SKM-1 treated with dmso at 0.1 percent for 144 hours (cell line): Measurements from ENCODE around the gene ZNF280A.

Experiments used
- DNase-seq: peaks from one replicate; lab custom pipeline; 2025; ENCODE audit not compliant: unreplicated experiment; lab: John Stamatoyannopoulos, UW

Gene ZNF280A, protein sequence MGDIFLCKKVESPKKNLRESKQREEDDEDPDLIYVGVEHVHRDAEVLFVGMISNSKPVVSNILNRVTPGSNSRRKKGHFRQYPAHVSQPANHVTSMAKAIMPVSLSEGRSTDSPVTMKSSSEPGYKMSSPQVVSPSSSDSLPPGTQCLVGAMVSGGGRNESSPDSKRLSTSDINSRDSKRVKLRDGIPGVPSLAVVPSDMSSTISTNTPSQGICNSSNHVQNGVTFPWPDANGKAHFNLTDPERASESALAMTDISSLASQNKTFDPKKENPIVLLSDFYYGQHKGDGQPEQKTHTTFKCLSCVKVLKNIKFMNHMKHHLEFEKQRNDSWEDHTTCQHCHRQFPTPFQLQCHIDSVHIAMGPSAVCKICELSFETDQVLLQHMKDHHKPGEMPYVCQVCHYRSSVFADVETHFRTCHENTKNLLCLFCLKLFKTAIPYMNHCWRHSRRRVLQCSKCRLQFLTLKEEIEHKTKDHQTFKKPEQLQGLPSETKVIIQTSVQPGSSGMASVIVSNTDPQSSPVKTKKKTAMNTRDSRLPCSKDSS

DNA sequence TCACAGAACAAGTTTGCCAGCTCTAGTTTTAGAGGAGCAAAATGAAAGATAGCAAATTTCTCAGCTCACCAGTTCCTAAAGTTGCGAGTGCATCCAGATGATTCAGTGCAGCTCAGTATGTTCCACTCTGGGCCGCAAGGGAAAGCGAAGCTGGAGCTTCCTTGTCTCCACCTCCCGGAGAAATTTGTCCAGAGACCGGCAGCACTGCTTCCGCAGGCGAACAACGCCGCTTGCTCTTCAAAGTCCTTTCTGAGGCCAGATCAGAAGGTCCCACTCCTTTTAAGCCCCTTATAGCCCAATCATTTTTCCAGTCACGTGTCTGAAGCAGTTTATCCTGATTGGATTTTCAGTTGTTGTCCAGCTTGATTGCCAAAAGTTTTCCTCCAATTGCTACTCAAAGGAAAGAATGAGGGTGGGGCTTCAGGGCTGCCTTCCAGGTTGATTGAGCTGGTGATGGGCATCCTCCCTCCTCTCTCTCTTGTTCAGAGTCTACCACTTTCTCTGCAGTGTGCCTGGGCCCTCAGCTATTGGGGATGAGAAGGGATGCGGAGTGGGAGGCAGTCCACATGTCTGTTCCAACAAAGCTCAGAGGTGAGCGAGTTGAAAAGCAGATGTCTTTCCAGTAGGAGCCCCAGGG, at the start of gene ZNF280A:
TSS of gene ZNF280A (minus strand) at position 251 of the 637 bp plus-strand sequence. CDS start 4,640 bp downstream, outside the sequence.
- DNase-seq, result no peak

DNA sequence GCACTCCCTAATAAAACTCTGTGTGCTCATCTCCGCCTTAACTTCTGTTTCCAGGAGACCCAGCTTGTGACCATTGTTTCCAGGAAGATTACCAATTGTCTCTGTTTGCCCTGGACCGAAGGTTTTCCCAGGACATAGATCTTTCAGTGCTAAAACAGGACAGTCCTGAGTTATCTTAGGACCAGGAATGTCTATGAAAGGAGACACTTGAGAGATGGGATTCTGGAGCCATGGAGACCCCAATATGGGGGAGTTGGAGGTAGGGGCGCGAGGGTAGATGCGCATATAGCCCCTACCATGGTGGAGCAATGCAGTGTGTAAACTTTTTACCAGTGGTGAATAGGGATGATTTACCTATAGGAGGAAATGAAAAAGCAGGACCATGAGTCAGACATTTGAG, 49.1 kb upstream of the ZNF280A start:
- no peak for DNase-seq

DNA sequence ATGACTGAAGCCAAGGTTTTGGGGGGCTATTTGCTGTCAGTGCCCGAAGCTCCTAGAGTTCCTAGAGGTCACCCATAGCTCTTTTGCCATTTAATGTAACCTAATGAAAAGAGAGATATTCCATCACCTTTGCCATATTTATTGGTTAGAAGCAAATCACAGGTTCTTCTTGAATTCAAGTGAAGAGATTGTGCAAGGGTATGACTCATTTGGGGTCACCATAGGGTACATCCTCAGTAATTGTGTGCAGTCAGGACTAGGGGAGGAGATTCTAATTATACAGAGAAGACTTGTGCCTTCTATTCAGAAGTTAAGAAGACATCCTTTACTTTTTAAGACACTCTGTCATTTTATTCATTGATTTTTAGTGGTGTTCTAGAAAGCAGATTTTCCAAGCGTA, 45.9 kb upstream of the ZNF280A start:
- DNase-seq, result peak; percentile 8

DNA sequence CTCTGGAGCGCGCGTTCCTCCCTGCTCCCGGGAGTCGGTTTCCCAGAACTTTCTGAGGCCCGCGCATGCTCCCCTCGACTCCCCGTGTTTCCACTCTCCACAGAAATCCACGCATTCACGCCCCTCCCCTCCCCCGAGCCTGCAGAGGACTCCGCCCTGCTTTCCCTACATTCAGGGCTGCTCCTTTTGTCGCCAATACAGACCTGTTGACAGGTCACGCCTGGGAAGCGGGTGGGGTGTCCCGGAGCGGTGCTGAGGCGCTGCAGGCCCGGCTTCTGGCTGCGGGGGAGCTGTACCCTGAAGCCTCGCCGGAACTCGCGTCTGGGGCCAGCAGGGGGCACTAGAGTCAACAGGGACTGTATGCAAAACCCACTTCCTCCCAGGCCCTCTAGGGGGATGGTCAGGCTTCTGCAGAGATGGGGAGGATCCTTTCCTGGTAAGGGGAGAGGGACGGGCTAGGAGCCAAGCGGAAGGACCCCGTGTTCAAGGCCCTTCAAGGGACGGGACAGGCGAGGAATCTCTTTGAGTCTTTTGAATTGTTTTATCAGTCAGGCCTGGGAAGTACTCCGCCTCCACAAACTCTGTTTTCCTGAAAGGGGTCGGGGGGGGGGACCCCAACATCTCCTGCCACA, 39.0 kb upstream of the ZNF280A start, which contains the start of gene PRAME:
TSS of gene PRAME (minus strand) at position 294 of the 632 bp plus-strand sequence. CDS start 2,433 bp downstream, outside the sequence.
- peak; percentile 89 for DNase-seq

DNA sequence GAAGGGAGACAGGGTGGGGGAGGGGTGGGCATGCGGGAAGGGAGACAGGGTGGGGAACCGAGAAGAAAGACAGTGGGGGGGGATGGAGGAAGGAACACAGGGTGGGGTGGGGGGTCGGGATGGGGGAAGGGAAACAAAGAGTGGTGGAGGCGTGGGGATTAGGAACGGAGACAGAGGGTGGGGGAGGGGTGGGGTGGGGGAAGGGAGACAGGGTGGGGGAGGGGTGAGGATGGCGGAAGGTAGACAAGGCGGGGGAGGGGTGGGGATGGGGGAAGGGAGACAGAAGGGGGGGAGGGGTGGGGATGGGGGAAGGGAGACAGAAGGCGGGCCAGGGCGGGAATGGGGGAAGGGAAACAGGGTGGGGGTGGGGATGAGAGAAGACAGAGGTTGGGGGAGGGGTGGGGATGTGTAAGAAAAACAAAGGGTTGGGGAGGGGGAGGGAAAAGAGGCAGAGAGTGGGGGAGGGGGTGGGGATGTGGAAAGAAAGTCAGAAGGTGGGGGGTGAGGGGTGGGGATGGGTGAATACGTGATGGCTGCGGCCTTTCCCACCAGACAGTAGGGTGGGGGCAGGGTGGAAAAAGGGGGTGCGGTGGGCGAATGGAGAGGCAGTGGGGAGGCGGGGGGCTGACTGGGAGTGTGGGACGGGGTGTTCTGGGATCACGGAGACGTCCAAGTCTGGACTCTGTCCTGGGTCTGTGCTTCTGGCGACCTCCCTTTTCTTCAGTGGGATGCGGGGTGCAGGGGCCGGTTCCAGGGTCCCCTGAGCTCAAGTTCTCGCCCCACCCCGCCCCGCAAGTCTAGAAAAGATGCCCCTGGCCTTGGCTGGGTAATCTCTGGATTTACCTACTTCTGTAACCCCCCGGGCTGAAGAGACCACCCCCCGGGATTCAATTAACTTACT, 38.3 kb upstream of the ZNF280A start:
- DNase-seq, result no peak

DNA sequence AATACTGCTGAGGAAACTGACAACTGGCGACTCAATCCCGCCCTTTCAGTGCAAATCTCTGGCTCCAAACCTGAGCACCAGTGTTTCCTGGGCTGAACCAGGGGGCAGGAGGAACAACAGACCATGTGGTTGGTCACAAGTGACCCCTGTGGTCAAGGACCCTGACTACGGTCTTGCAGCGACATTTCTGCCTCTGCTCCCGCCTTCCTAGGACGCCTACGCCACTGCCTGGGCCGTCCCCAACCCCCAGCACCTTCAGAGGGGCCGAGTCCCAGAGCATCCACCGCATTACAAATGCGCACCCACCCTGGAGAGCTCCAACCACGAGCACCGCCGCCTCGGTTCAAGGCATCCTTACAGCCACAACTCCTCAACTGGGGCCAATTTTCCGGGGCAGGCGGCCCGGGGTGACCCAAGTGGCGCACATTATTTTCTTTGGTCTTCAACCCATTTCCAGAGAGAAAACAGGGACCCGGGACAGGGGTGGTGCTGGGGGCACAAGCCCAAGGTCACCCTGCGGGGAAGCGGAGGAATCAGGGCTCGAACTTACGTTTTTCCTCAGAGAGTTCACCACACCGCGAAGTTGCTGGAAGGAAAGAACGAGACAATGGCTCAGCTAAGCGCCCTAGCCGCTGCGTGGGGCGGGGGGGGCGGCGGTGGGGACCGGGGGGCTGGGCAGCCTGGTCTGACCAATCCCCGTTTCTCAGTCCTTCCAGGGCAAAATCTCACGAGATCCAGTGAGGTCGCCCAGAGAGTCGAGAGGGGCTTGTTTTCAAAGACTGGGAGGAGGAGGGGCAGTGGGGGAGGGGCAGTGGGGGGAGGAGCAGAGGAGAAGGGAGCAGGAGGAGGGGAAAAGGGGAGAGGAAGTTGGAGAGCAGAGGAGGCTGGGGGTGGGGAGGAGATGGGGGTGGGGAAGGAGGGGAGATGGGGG, 37.2 kb upstream of the ZNF280A start:
- DNase-seq, result no peak

DNA sequence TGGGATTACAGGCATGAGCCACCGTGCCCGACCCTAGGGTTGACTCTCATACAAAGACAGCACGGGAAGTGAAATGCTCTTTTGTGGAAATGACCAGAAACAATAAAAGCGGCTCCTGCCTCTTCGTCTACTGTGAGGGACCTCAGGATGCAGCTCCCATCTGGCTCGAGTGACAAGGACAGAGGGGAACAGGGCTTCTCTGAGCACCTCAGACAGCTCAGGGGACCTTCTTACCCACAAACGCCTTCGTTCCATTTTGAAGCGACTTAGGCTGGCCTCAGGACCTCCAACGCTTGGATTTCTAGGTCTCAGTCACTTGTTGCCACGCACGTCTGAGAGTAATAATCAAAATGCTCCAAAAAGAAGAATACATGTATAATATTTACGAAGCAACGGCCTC, 36.5 kb upstream of the ZNF280A start:
- DNase-seq, result no peak

DNA sequence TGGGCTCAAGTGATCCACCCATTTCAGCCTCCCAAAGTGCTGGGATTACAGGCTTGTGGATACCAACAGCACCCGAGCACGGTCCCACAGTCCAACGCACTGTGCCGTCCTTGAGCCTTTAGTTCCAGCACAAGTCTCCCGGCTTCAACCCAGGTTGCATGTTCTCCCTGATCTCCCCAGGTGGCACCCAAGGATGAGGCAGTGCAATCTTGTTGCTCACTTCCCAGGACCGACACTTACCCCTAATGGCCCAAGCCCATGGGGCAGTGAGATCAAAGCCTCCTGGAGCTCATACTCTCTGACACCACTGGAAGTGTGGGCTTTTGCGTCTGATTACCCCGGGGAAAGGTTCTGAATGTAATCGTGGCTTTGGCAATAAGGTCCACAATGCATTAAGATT, 35.5 kb upstream of the ZNF280A start:
- no peak for DNase-seq

DNA sequence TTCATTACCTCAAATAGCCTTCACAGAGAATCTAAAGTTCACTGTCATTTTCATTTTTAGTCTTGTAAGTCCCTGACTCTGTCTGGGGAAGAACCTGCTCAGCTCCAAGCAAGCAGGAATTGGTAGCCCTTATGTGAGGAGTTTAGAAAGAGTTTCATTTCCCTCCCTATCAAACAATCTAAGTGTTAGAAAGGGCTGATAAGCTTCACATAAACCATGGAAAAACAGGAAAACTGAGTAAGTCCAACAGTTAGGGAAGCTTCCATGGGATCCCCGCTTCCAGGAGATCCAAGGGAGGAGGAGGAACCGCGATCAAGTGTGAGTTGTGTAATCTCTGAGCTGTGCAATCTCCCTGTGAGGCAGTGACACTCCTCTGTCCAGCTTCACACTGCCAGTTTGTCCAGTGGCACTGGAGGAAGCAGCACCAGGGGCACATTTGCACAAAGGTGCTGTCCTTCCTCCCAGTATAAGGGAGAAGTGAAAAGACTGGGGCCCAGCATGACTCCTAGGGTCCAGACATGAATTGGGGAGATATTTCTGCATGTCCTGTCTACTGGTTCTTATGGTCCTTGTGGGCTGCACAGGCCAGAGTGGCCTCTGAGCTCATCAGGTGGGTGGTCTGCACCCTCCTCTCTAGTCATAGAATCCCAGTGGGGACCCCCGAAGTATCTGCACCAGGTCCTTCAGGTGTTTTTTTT, 34.7 kb upstream of the ZNF280A start:
- peak; percentile 23 for DNase-seq

DNA sequence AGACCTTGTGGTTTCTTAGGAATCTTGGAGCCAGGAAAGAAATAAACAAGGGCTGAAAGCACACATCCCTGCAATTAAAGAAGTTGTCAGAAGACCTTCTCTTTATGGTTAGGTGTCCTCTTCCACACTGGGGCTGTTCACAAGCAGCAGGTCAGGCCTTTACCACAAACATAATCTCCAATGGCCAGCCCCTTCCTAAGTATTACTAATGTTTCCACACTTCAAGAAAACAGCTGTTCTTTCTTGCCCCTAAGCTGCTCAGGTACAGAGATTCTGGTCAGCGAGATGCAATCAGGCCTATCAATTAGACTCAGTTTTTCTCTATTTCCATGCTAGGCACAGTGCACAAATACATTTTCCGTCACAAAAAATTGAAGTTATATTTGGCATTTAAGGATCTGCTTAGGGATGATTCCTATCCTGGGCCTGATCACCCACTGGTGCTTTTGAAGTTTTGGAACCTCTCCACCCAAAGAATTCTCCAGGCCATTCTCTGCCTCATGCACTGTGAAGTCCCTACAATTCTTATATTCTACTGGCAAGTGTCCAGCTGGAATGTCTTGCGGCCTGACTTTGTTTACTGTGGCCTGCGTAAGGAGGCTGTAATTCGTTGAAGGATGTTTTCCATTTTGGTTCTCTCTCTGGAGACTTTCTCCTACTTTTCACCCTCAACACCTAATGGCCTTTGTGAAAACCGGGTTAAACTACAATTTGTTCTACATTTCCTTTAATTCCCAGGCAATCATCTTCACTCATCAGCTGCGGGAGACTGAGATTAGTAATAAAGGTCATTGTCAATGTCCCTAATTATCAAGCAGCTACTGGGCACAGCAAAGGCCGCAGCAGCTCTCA, 33.9 kb upstream of the ZNF280A start:
- DNase-seq, result no peak

DNA sequence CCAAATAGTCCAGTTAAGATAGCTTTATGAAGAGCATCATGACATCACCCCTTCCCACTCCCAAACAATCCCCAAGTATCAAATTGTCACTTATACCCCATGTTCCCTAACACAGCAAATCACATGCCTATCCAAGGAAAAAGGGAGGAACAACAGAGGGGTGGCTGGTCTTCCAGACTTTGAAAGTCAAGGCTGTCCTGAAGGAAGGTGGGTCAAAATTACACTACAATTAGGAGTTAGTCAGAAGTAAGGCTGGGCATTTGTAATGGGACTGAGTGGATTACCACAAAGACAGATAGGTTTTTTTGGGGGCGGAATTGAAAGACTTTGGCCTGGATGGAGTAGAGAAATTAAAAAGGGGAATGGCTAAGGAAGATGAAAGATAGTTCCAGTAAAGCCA, 33.1 kb upstream of the ZNF280A start:
- DNase-seq, result no peak

DNA sequence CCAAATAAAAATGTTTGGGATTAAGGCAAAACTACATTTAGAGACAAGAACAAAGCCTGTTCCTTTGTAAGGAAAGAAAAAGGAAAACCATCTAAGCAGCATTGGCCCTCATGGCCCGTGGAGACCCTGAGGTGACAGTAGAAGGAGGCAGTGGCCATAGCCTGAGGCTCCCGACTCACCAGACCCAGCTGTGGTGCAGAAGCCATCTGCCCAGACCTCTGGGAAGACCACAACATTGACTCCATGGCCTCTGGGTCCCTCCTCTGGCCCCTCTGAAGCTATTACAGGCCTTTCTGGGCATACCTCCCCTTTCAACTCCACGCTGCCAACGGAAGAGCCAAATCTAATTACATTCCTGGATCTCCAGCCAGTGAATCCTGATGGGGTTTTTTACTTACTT, 32.6 kb upstream of the ZNF280A start:
- DNase-seq, result no peak

DNA sequence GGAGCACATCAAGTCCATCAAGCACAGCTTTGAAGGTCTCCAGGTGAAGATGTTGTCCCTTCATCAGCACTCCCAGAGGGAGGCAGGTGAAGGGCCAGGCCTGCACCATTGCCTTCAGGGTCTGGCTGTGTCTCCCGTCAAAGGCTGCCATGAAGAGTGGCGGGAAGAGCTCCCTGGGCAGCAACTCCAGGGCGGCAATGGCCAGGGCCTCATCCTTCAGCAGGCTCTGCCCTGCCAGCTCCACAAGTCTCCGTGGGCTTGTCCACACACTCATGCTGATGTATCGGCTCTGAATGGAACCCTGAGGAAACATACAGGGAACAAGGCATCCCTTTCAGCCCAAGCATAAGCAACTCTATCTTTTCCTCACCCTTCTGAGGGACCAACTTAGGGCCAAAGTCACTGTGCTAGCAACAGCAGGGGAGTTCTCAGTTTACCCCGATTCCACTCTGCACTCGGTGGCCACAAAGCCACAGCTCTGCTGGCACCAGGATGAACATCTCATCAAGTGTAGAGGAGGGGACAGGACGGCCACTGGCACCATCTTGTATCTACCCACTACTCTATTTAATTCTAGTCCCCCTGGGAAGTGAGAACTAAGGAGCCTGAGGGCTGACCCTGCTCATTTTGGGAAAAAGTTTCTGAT, 30.8 kb upstream of the ZNF280A start:
- no peak for DNase-seq

DNA sequence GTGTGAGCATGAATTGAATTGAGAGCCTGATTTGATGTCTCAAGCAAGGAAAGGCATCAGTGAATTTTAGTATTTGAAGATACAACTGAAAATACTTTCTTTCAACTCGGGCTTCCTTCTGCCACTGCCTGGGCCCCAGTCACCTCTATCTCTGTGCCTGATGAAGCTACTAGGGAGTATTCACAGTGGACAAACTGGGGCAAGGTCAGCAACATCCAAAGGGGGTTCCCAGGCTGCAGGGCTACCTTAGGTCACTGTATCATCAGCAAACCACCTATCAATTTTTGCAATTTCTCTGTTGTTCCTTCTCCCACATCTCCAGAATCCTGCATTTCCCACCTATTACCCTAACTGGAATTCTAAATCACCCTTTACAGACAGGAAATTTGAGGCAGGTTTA, 28.8 kb upstream of the ZNF280A start:
- DNase-seq, result no peak

DNA sequence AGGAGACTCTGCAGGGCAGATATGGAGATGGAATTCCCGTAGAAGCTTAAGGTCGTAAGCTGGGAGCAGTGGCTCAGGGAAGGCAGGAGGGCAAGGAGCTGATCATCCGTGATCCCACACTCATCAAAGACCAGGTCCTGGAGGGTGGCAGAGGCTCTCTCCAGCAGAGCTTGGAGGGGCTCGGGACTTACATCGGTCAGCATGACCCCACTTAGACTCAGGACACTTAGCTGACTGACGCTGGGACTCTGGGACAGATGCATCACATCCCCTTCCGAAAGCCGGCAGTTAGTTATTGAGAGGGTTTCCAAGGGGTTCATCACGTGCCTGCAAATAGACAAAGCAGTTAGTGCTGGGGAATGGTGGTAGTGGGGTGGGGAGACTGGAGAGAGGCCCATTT, 28.2 kb upstream of the ZNF280A start:
- no peak for DNase-seq

DNA sequence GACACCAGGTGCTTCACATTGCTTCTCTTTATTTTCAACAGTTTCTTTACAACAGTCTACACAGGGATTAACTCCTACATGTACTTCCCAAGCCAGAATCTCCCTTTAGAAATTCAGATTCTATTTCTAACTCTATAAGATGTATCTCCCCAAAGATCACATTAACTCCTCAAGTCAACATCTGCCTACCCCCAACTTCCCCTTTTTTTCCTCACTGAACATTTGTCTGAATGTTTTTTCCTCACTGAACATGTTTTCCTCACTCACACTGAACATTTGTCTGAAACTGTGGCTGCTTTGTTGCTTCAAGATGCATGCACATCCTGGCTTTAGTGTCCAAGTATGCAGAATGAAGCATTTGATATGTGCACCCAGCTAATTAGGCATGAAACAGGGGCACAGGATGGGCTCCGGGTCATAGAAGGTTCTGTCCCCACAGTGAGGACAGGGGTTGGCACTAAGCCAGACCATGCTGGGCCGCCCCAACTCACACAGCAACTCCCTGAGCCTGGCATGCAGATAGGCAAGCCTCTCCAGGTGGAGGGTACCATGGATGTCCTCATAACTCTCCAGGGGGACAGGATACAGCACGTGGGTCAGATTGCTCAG, 27.7 kb upstream of the ZNF280A start:
- DNase-seq, result peak; percentile 33

DNA sequence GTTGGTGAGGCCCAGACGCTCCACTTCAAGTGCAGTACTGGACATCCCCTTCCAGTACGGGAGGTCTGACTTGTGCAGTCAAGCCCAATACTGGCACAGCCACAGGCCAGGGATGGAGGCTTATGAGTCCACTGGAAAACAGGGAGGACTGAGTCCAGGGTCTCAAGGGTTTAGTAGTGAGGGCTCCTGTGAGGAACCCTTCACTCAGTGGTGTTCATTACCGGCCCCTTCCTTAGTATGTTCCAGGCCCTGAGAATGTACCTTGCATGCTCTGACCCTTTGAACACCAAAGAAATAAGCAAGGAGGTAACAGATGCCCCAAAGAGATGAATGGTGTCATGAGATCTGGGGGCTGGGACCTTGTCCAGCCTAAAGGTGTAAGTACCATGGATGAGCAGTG, 27.2 kb upstream of the ZNF280A start:
- no peak for DNase-seq
